SU-DHL-6 (cell line): ENCODE results near the gene TTYH3.

ENCODE experiments used
- H2AFZ ChIP-seq: fragments of 200-600 bp; sonication (generic); 2 replicates; pipeline ENCODE4 v1.6.1; 2014; ENCODE audit warnings: low read depth, mild to moderate bottlenecking, moderate library complexity, mixed read lengths, antibody characterized with exemption, low read length; ENCODE audit not compliant: severe bottlenecking
- H3F3A ChIP-seq: fragments of 200-600 bp; shearing (Covaris generic); 2 replicates; pipeline ENCODE4 v1.6.0; 2016; ENCODE audit warnings: antibody characterized with exemption, mild to moderate bottlenecking; ENCODE audit not compliant: insufficient read depth
- H3K27ac ChIP-seq: fragments of 200-600 bp; sonication (generic); 2 replicates; pipeline ENCODE4 v1.5.1; 2016; ENCODE audit warnings: low read depth, mild to moderate bottlenecking, low read length, moderate library complexity, mixed read lengths
- H3K27me3 ChIP-seq: fragments of 200-600 bp; sonication (generic), shearing (Covaris generic); 2 replicates; pipeline ENCODE4 v1.6.0; 2014; ENCODE audit warnings: mild to moderate bottlenecking, low read length
- H3K36me3 ChIP-seq: fragments of 200-600 bp; sonication (generic); 2 replicates; pipeline ENCODE4 v1.6.1; 2014; ENCODE audit warnings: mild to moderate bottlenecking, low read length, mixed read lengths
- H3K4me2 ChIP-seq: fragments of 300-600, 200-600 bp; shearing (Covaris generic), sonication (generic); 2 replicates; pipeline ENCODE4 v1.6.0; 2014; ENCODE audit warnings: low read length, low read depth, mild to moderate bottlenecking; ENCODE audit not compliant: poor library complexity, severe bottlenecking
- H3K4me3 ChIP-seq: fragments of 200-600 bp; sonication (generic); 2 replicates; pipeline ENCODE4 v1.5.1; 2014; ENCODE audit warnings: antibody characterized with exemption, low read length, mild to moderate bottlenecking, mixed read lengths; ENCODE audit not compliant: insufficient read depth, poor library complexity, severe bottlenecking
- H3K79me2 ChIP-seq: fragments of 200-600 bp; sonication (generic); 2 replicates; pipeline ENCODE4 v1.6.1; 2014; ENCODE audit warnings: mild to moderate bottlenecking, low read length, moderate library complexity; ENCODE audit not compliant: insufficient read depth
- H3K9ac ChIP-seq: fragments of 200-600 bp; sonication (generic); 2 replicates; pipeline ENCODE4 v1.7.0; 2014; ENCODE audit warnings: mild to moderate bottlenecking, low read length
- H3K9me2 ChIP-seq: fragments of 200-600 bp; sonication (generic); replicated peaks from 2 replicates; pipeline ENCODE4 v1.6.1; 2014; ENCODE audit warnings: low read length; ENCODE audit not compliant: insufficient read depth
- H3K9me3 ChIP-seq: fragments of 200-600 bp; sonication (generic); 2 replicates; pipeline ENCODE4 v1.6.1; 2014; ENCODE audit warnings: low read length, mixed read lengths; ENCODE audit not compliant: insufficient read depth
- H4K20me1 ChIP-seq: fragments of 200-600 bp; sonication (generic); 2 replicates; pipeline ENCODE4 v1.6.1; 2014; ENCODE audit warnings: low read depth, mild to moderate bottlenecking, antibody characterized with exemption, low read length, moderate library complexity, mixed read lengths
- CTCF ChIP-seq: fragments of 200-600 bp; sonication (generic); IDR thresholded peaks from one replicate; pipeline ENCODE4 v1.5.1; 2017; ENCODE audit warnings: antibody characterized with exemption, mild to moderate bottlenecking, low read length, moderate library complexity; ENCODE audit not compliant: insufficient read depth, poor library complexity, severe bottlenecking
- EZH2phosphoT487 ChIP-seq: fragments of 200-600 bp; sonication (generic), shearing (Covaris generic); conservative IDR thresholded peaks from 2 replicates; pipeline ENCODE4 v1.6.1; 2018; ENCODE audit warnings: mild to moderate bottlenecking, antibody characterized with exemption, low read length, moderate library complexity, mixed read lengths

TTYH3 gene

GRCh38 chr7:2710901-2711551 is 79.2 kb downstream of the TTYH3 start:
- Histone ChIP-seq H3K27me3 (no peaks in the 10 kb centered on the region), H3K27ac (peak overlapping the region; percentile 92), H3K9me3 (no peaks in the 10 kb centered on the region), H4K20me1 (no peaks in the 10 kb centered on the region), H3K4me3 (peak overlapping the region; percentile 8), H3K9me2 (no peaks in the 10 kb centered on the region), H3K9ac (peak overlapping the region; percentile 69), H2AFZ (no peak overlapping the region), H3K4me2 (peak overlapping the region; percentile 67), H3F3A (peaks cover 27% of the 10 kb centered on the region), H3K36me3 (no peaks in the 10 kb centered on the region), H3K79me2 (no peaks in the 10 kb centered on the region)
- TF ChIP-seq EZH2phosphoT487 (no peak), CTCF (no peak)

- no peak overlapping the region for H3K4me2 ChIP-seq
- no peaks in the 10 kb centered on the region for H3K9me2 ChIP-seq
- H3K27ac ChIP-seq: peak overlapping the region; percentile 92
- H2AFZ ChIP-seq: no peak overlapping the region
- H3K9ac ChIP-seq: no peak overlapping the region
- H3K4me3 ChIP-seq: no peak overlapping the region
- H3K79me2 ChIP-seq: no peaks in the 10 kb centered on the region
- no peaks in the 10 kb centered on the region for H3K27me3 ChIP-seq
- H3K9me3 ChIP-seq: no peaks in the 10 kb centered on the region
- TF ChIP-seq CTCF (no peak), EZH2phosphoT487 (no peak)
- no peaks in the 10 kb centered on the region for H4K20me1 ChIP-seq
- peaks cover 27% of the 10 kb centered on the region for H3F3A ChIP-seq
- no peaks in the 10 kb centered on the region for H3K36me3 ChIP-seq
Measured at GRCh38 chr7:2711895-2712675, 80.3 kb downstream of the TTYH3 start.

DNA sequence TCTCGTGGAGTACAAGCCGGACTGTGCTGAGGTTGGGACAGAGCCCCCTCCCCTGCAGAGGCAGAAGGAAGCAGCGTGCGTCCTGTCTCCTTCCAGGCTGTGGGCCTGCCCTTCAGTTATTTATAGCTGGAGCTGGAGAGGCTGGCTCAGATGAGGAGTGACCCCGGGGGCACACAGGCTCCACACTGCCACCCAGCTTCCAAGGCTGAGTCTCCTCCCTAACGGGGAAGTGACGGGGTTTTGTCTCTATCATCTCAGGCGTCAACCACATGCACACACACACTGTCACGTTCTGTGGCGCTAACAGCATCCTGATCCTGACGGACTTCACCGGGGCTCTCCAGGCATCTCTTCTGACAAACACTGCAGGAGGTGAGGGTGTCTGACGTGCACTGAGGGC is 81.6 kb downstream of the TTYH3 start:
- no peaks in the 10 kb centered on the region for H3K79me2 ChIP-seq
- H3K9me3 ChIP-seq: no peaks in the 10 kb centered on the region
- H4K20me1 ChIP-seq: no peaks in the 10 kb centered on the region
- no peaks in the 10 kb centered on the region for H3K27me3 ChIP-seq
- TF ChIP-seq EZH2phosphoT487 (no peak), CTCF (no peak)
- H3K36me3 ChIP-seq: no peaks in the 10 kb centered on the region
- H3K27ac ChIP-seq: no peak overlapping the region
- no peak overlapping the region for H3K4me2 ChIP-seq
- H3F3A ChIP-seq: peaks cover 27% of the 10 kb centered on the region
- H2AFZ ChIP-seq: no peak overlapping the region
- no peak overlapping the region for H3K9ac ChIP-seq
- no peak overlapping the region for H3K4me3 ChIP-seq
- H3K9me2 ChIP-seq: no peaks in the 10 kb centered on the region
